Stimulated activated naive CD4-positive, alpha-beta T cell treated with Interleukin-2 at 50 U/mL for 16 hours (primary cell): Measurements from ENCODE around the gene MRM2.

Experiments
- DNase-seq: peaks from one replicate; lab custom pipeline; 2025; lab: John Stamatoyannopoulos, UW

The MRM2 gene

DNA sequence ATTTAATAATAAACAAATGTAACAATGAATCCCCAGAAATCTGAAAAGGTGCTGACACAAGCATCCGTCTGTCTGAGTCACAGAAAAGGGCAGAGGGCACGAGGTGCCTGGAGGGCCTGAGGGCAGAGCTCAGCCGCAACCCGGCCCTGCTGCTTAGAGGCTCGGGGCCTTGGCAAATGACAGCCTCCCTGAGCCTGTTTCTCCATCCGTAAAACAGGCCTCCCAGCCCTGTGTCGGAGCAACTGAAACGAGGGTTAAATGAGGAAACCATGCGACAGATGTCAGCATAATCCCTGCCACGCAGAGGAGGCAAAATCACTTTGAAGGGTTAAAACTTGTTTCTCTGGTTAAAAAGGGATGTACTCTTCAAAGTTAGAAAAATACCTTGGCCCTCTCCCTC, 24.9 kb upstream of the MRM2 start:
- DNase-seq, result no peak

DNA sequence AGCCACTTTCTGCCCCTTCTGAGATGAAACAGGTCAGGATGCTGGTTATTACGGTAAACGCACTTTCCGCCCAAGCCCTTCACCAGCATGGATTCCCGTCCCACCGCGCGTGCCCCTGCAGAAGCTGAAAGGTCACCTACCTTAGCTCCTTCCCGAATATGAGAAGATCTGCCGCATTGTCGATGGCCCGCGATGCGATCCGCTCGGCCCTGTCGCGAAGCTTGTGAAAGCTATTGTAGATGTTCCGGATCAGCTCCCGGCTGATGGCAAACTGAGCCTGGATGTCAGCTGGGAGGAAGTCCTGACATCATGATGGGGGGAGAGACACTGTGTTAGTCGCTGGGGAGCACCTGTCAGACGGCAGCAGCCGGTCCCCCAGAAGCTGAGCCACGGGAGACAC, 22.2 kb upstream of the MRM2 start:
- no peak for DNase-seq

- DNase-seq, result no peak
Observed at GRCh38 chr7:2263176-2263575, 21.2 kb upstream of the MRM2 start.

DNA sequence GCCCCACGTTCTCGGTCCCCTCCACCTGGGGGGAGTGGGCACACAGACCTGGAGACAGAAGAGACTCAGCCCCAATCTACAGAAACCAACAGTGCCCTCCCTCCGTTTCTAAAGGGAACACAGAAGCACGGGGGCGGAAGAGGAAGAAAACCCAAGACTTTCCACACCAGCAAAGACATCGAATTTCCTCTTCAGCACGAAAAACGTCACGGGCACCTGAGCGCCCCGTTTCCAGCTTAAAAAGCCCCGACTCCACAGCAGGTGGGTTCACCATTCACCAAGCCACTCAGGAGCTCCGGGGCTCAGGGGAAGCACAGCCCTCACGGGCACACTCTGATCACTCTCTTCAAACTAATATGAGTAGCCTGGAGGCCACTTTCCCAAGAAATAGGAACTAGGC, 19.6 kb upstream of the MRM2 start:
- no peak for DNase-seq

- no peak for DNase-seq
Observed at GRCh38 chr7:2260820-2261219, 18.8 kb upstream of the MRM2 start.

DNA sequence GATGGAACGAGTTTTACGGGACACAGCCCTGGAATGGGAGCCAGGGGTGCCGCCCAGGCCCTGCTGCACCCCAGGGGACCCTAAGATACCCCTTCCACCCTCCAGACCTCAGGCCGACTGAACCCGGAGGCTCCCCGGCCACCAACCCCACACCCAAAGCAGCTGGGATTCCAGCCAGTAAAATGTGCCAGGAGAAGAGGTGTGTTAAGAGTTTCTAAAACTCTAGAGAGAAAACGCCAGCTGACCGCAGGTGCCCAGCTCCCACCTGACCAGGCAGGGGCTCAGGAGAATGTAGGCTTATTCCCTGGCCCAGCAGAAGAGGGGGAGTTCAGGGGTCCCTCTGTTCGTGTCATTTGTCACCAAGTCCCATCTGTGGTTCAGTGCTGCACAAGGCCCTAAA, 17.5 kb upstream of the MRM2 start:
- DNase-seq, result no peak

DNA sequence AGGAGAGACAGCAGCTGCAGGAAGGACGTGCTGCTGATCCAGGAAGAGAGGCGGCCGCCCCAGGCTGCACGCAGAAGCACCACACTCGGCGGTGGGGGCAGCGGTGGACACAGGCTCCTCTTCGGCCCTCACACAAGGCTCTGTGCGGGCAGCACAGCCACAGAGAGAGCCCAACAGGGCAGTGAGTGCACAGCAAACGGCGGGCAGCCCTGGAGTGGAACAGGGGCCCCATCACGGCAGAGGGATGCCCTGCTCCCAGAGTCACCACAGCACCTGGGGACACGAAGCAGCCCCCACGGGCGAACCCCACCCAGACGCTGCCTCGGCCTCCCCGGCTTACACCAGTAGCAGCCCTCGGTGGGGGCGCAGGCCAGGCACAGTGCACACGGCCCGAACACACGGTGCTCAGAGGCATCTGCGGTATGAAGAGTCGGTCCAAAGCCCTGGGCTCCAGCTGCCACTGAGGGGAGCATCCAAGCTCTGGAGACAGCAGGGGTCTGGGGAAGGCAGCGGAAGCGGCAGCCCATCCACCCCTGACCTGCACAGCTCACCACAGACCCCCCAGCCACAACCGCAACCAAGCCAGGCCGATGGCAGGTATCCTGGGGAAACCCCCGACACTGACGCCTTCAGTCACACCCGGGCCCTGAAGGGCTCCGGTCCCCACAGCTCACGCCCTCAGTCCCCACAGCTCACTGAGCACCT, 16.8 kb upstream of the MRM2 start:
- no peak for DNase-seq

DNA sequence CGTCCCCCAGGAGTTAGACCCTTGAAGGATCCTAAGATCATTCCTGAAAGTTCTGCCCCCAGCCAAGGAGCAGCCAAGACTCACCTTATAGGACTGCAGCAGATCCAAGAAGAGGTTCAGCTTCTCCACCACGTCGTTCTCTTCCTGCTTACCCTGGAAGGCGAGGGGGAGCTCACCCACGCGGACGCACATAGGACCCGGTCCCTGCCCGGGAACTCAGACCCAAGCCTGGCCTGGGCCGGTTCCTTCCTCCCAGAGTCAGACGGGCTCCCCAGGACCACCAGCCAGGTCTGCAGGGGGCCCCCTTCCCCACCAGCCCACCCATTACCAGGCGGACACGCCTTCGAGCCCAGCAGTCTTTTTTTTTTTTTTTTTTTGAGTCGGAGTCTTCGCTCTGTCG, 15.6 kb upstream of the MRM2 start:
- no peak for DNase-seq

DNA sequence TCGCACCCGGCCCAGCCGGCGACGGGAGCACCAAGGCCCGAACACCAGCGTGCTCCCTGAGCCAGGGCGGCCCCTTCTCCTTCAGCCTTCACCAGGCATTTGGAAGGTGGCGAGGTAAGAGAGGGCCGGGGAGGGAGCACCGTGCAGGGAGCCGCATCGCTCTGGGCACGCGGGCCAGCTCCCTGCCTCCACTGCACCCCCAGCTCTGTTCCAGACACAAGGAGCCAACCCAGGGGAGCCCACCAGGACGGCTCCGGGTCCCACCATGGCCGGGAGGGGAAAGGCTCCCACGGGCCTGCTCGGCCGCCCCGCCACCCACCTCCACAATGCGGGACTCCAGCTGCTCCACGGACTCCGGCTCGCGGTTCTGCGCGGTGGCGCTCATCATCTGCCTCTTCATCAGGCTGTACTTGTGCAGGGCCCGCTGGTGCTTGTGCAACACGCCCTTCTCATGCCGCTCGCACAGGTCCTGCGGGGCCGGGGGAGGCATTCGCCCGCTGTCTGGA, 15.1 kb upstream of the MRM2 start:
- DNase-seq, result no peak

DNA sequence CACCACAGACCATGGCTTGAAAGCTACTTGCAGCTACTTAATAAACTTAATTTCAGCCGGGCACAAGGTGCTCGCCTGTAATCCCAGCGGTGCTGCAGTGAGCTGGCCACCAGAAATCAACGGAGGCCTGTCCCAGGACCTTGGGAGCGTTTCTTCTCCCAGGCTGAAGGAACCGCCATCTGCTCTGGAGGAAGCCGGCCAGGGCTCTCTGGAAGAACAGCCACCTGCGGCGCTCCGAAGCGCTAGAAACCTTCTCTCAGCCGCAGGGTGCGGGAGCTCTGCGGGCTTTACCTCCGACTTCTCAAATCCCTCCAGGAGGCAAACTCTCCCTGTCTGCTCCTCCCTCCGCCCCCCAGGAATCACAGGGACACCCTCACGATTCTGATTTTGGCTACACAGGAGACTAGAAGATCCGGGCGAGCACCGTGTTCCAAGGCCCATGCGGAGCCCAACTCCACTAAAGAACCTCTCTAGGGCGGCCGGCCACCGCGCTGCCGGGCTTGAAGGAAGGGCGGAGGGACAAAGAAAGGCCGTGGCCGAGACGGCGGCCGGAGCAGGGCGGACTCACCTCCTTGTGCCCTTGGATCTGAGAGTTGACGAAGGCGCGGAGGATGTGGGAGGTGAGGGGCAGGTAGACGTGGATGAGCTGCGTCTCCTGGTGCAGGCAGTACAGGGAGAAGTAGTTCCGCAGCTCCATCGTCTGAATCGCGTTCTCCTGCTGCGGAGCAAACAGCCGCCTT, 14.5 kb upstream of the MRM2 start:
- no peak for DNase-seq

DNA sequence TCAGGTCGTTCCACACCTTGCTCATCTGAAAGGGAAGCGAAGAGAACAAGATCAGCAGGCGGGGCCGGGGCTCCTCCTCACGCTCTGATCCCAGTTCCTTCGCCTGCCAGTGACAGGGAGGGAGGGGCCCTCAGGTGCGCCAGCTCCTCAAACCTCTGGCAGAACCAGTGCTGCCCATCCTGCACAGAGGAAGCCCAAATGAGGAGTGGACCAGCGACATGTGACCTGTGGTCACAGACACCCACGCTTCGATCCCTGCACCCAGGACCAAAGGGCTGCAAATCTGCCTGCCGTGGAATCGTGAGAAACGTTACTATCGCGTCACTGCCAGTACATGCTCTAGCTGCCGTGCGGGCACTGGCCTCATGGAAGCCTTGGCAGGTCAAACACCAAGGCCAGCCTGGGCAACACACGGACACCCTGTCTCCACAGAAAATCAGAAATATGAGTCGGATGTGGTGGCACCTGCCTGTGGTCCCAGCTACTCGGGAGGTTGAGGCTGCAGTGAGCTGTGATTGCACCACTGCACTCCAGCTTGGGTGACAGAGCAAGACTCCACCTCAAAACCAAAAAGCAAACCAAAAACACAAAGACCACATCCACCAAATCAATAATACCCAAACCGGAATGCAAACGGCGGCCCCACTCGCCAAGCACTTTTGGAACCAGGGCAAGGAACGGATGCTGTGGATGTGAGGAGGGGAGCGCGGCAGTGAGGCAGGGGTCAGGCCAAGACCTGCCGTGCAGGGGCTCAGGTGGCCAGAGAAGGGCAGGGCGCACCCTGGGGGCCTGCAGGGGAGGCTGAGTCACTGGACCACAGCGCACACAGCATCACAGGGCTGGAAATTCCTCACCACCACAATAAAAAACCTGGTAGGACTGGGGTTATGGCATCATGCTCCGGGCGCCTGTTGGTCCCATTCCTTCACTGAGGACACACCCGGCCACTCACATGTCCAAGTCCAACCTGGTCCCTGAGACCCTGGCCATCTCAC, 13.4 kb upstream of the MRM2 start:
- no peak for DNase-seq

DNA sequence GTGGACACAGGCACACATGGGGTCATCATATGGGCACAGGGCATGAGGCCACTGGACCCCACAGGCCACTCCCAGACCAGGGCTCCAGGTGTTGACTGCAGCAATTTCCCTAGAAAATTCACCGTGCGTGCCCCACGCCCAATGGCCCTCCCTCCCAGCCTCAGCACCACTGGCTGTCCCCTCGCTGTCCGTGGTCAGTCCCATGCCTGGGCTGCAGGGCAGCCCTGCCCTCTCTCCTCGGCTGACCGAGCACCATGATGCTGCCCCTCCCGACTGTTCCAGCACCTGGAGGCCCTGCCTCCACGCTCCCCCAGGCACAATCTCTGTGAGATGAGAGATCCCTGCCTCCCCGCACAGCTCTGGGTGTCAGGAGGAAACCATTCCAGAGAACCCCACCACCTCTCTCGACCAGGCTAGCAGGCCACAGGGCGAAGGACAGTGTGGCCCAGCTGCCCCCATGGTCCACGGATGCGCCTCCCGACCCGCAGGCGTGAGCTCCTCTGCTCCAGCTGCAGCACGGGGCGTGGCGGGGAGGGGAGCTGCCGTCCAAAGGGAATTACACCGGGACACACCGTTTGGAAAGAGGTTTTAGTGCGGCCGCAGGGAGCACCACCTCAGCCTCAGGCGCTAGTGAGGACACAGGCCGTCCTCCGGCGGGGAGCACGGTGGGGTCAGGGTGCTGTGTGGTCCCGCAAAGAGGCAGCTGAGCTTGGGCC, 12.6 kb upstream of the MRM2 start:
- DNase-seq, result no peak

DNA sequence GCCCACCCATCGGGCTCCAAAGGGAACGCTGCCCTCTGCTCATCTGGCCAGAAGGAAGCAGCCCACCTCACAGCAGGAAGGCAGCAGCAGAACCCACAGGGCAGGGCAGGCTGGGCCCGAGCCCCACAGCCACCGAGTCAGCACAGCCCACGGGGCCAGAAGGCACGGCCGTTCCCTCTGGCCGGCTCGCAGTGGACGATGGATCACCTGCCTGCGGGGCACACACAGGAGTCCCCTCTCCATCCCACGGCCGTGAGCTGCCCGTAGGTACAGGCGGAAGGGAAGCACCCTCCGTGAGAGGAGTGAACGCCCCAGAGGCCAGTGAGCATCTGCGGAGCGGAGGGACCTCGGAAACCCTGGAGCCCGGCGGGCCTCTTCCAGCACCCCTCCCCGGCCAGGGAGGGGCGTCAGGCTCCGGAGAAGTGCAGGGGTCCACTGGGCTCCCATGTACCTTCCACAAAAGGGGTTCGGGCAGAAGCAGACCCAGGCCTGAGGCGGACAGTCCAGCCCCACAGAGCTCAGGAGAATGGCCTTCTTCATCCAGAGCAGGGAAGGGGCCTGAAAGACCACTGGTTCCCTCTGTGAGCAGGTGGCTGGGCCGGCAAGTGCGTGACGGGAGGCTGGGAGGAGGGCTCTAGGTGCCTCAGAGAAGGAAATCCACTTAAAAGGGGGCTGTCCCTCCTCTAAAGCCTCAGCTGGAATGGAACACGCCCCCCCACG, 11.7 kb upstream of the MRM2 start:
- no peak for DNase-seq

GRCh38 chr7:2253021-2253420, 11.0 kb upstream of the MRM2 start:
- no peak for DNase-seq

DNA sequence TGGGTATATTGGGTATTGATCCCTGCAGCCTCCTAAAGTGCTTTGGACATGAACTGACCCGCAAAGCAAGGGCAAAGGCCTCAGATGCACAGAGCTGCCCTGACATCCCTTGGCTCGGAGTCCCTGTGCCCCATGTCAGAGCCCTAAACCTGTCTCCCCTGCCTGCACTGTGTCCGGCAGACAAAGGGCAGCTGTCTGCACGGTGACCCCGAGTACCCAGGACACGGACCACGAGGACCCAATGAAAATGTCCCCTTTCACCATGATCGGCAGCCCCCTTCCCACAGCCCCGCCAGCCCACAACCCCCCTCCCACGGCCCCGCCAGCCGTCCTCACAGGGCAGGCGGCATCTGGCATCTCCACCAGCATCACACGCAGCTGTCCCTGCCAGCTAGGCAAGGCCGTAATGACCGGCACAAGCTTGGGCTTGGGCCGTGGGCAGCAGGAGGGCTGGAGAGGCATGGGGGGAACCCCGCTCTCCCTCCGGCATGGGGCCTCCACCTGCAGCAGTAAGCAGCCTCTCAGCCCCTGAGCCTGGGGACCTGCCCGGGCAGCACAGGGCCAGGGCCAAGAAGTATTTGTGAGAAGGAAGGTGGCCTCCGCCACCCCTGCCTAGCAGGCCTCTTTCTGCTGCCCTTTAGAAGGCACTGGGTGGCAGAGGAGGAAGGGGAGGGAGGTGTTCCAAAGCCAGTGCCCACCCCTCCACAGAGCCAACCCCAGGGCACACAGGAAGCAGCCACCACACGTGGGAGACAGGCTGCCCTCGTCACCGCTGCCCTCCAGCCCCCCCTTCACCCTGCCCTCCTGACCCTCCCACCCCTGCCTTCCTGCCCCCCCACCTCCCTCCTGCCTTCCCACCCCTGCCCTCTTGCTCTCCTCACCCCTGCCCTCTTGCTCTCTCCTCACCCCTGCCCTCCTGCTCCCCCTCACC, 10.1 kb upstream of the MRM2 start:
- no peak for DNase-seq

- DNase-seq, result no peak
Observed at GRCh38 chr7:2251381-2251780, 9.4 kb upstream of the MRM2 start.

DNA sequence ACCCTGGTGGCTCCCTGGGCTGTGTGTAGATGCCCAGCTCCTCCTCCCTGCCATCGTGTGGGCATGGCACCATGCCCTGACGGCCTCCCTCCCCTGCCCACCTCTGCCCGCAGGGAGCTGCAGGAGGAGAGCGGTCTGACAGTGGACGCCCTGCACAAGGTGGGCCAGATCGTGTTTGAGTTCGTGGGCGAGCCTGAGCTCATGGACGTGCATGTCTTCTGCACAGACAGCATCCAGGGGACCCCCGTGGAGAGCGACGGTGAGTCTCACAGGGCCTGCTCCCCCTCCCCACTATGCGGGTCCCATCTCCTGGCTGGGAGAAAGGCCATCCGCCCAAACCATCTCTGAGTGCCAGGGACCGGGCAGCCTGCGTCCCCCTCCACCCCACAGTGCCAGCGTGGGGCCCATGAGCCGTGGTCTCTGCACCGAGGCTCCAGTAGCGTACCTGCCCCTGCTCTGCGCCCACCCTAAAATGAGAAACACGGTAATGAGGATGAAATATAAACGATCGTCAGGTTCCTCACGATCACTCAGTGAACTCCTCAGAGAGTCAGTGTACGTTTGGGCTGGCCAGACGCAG, 7.8 kb upstream of the MRM2 start:
- DNase-seq, result no peak

GRCh38 chr7:2248984-2249694, 7.1 kb upstream of the MRM2 start:
- no peak for DNase-seq
